BLaER1 (cell line): ENCODE measurements around the gene ARID1B.

Experiments
- H3K27ac ChIP-seq: shearing (Covaris generic); formaldehyde crosslinking; 2 replicates; pipeline ENCODE4 v1.8.1; 2022
- H3K27me3 ChIP-seq: shearing (Covaris generic); formaldehyde crosslinking; 2 replicates; pipeline ENCODE4 v1.8.1; 2022
- H3K36me3 ChIP-seq: shearing (Covaris generic); formaldehyde crosslinking; 2 replicates; pipeline ENCODE4 v1.8.1; 2022
- H3K4me1 ChIP-seq: shearing (Covaris generic); formaldehyde crosslinking; 2 replicates; pipeline ENCODE4 v1.8.1; 2022
- H3K4me2 ChIP-seq: shearing (Covaris generic); formaldehyde crosslinking; 2 replicates; pipeline ENCODE4 v1.8.1; 2022
- H3K4me3 ChIP-seq: shearing (Covaris generic); formaldehyde crosslinking; 2 replicates; pipeline ENCODE4 v1.8.1; 2022
- H3K9ac ChIP-seq: shearing (Covaris generic); formaldehyde crosslinking; 2 replicates; pipeline ENCODE4 v1.8.1; 2022
- H3K9me3 ChIP-seq: shearing (Covaris generic); formaldehyde crosslinking; 2 replicates; pipeline ENCODE4 v1.8.1; 2022
- H4K20me1 ChIP-seq: shearing (Covaris generic); formaldehyde crosslinking; 2 replicates; pipeline ENCODE4 v1.8.1; 2022
- Cebpa-rat ChIP-seq: shearing (Covaris generic); IDR thresholded peaks from 2 replicates; pipeline ENCODE4 v1.8.1; 2022

Gene ARID1B

GRCh38 chr6:156833755-156834154, 56.6 kb downstream of the ARID1B start:
- Histone ChIP-seq H3K4me2 (no peak overlapping the region), H4K20me1 (peaks cover 98% of the 10 kb centered on the region), H3K36me3 (peaks cover 64% of the 10 kb centered on the region), H3K4me3 (no peak overlapping the region), H3K9ac (no peak overlapping the region), H3K9me3 (no peaks in the 10 kb centered on the region), H3K4me1 (peaks cover 2% of the 10 kb centered on the region; the same call in 1 of the 2 replicates), H3K27me3 (no peaks in the 10 kb centered on the region), H3K27ac (no peak overlapping the region)
- TF ChIP-seq Cebpa-rat: no peak

- Histone ChIP-seq H4K20me1 (peaks cover 98% of the 10 kb centered on the region), H3K4me2 (peak overlapping the region; percentile 77), H3K9ac (no peak overlapping the region; the same call in 1 of the 2 replicates), H3K9me3 (no peaks in the 10 kb centered on the region), H3K36me3 (peaks cover 32% of the 10 kb centered on the region), H3K27ac (no peak overlapping the region; the same call in 1 of the 2 replicates), H3K27me3 (no peaks in the 10 kb centered on the region), H3K4me1 (peaks cover 48% of the 10 kb centered on the region), H3K4me3 (no peak overlapping the region)
- no peak for TF ChIP-seq Cebpa-rat
Measured at GRCh38 chr6:156839129-156839528, 62.0 kb downstream of the ARID1B start.

GRCh38 chr6:156839591-156840001, 62.4 kb downstream of the ARID1B start:
- H3K9me3 ChIP-seq: no peaks in the 10 kb centered on the region
- H3K27me3 ChIP-seq: no peaks in the 10 kb centered on the region
- peaks cover 52% of the 10 kb centered on the region for H3K4me1 ChIP-seq
- H3K36me3 ChIP-seq: peaks cover 27% of the 10 kb centered on the region
- H3K27ac ChIP-seq: peak overlapping the region; percentile 68
- H3K4me3 ChIP-seq: no peak overlapping the region
- H3K4me2 ChIP-seq: peak overlapping the region; percentile 77
- H4K20me1 ChIP-seq: peaks cover 98% of the 10 kb centered on the region
- H3K9ac ChIP-seq: peak overlapping the region; percentile 63; the same call in 1 of the 2 replicates
- no peak for TF ChIP-seq Cebpa-rat

- Histone ChIP-seq H3K27me3 (no peaks in the 10 kb centered on the region), H3K9ac (peak overlapping the region; percentile 63), H3K36me3 (peaks cover 28% of the 10 kb centered on the region), H4K20me1 (peaks cover 98% of the 10 kb centered on the region), H3K4me2 (peak overlapping the region; percentile 77), H3K4me3 (peak overlapping the region; percentile 25; the same call in 1 of the 2 replicates), H3K4me1 (peaks cover 58% of the 10 kb centered on the region), H3K27ac (peak overlapping the region; percentile 68), H3K9me3 (no peaks in the 10 kb centered on the region)
- no peak for TF ChIP-seq Cebpa-rat
Measured at GRCh38 chr6:156840136-156840535, 63.0 kb downstream of the ARID1B start.

GRCh38 chr6:156840606-156841005, 63.4 kb downstream of the ARID1B start:
- no peaks in the 10 kb centered on the region for H3K27me3 ChIP-seq
- peak overlapping the region; percentile 63 for H3K9ac ChIP-seq
- H3K36me3 ChIP-seq: peaks cover 29% of the 10 kb centered on the region
- peaks cover 98% of the 10 kb centered on the region for H4K20me1 ChIP-seq
- H3K4me2 ChIP-seq: peak overlapping the region; percentile 77
- peaks cover 62% of the 10 kb centered on the region for H3K4me1 ChIP-seq
- H3K4me3 ChIP-seq: peak overlapping the region; percentile 25; the same call in 1 of the 2 replicates
- no peak for TF ChIP-seq Cebpa-rat
- H3K9me3 ChIP-seq: no peaks in the 10 kb centered on the region
- H3K27ac ChIP-seq: peak overlapping the region; percentile 68

- H3K9me3 ChIP-seq: no peaks in the 10 kb centered on the region
- H4K20me1 ChIP-seq: peaks cover 98% of the 10 kb centered on the region
- peaks cover 20% of the 10 kb centered on the region for H3K36me3 ChIP-seq
- peak overlapping the region; percentile 68; the same call in 1 of the 2 replicates for H3K27ac ChIP-seq
- H3K4me2 ChIP-seq: peak overlapping the region; percentile 77
- H3K4me3 ChIP-seq: no peak overlapping the region
- H3K4me1 ChIP-seq: peaks cover 70% of the 10 kb centered on the region
- H3K27me3 ChIP-seq: no peaks in the 10 kb centered on the region
- no peak overlapping the region for H3K9ac ChIP-seq
- TF ChIP-seq Cebpa-rat: no peak
Measured at GRCh38 chr6:156841508-156841907, 64.3 kb downstream of the ARID1B start.

GRCh38 chr6:156842598-156843250, 65.5 kb downstream of the ARID1B start:
- peaks cover 100% of the 10 kb centered on the region for H4K20me1 ChIP-seq
- H3K27me3 ChIP-seq: no peaks in the 10 kb centered on the region
- peaks cover 83% of the 10 kb centered on the region for H3K4me1 ChIP-seq
- no peak overlapping the region for H3K27ac ChIP-seq
- peaks cover 14% of the 10 kb centered on the region for H3K36me3 ChIP-seq
- H3K4me3 ChIP-seq: no peak overlapping the region
- no peak overlapping the region for H3K9ac ChIP-seq
- no peaks in the 10 kb centered on the region for H3K9me3 ChIP-seq
- no peak for TF ChIP-seq Cebpa-rat
- no peak overlapping the region for H3K4me2 ChIP-seq

GRCh38 chr6:156844089-156844488, 66.9 kb downstream of the ARID1B start:
- Histone ChIP-seq H3K27ac (peak overlapping the region; percentile 7; the same call in 1 of the 2 replicates), H3K4me2 (peak overlapping the region; percentile 47), H3K9me3 (no peaks in the 10 kb centered on the region), H3K36me3 (peaks cover 10% of the 10 kb centered on the region), H3K4me3 (no peak overlapping the region), H3K9ac (0 out of 2 replicates have a peak overlapping the region, but pooled peaks have one; percentile 13), H3K4me1 (peaks cover 91% of the 10 kb centered on the region), H4K20me1 (peaks cover 100% of the 10 kb centered on the region), H3K27me3 (no peaks in the 10 kb centered on the region)
- no peak for TF ChIP-seq Cebpa-rat

- H3K4me3 ChIP-seq: no peak overlapping the region
- H3K4me2 ChIP-seq: peak overlapping the region; percentile 89
- no peak for TF ChIP-seq Cebpa-rat
- no peaks in the 10 kb centered on the region for H3K9me3 ChIP-seq
- peaks cover 100% of the 10 kb centered on the region for H4K20me1 ChIP-seq
- H3K27ac ChIP-seq: no peak overlapping the region
- H3K4me1 ChIP-seq: peaks cover 91% of the 10 kb centered on the region
- peaks cover 10% of the 10 kb centered on the region for H3K36me3 ChIP-seq
- H3K27me3 ChIP-seq: no peaks in the 10 kb centered on the region
- no peak overlapping the region for H3K9ac ChIP-seq
Measured at GRCh38 chr6:156845454-156846155, 68.4 kb downstream of the ARID1B start.
